HepG2 (cell line): ENCODE measurements around the gene OSGIN1. TPM values are rescaled to one million over a fixed set of nuclear protein-coding genes. Genes with fewer than 3 reads are reported as not detected.

Experiments used
- ASH2L ChIP-seq: fragments of 300-600, 200-600 bp; sonication (generic); IDR thresholded peaks from 2 replicates; pipeline ENCODE4 v1.7.0; 2017; ENCODE audit warnings: low read depth, mild to moderate bottlenecking, moderate library complexity, mixed read lengths, low read length; ENCODE audit not compliant: insufficient read length
- DDIT3 ChIP-seq: sonication (generic); formaldehyde crosslinking; IDR thresholded peaks from 2 replicates; pipeline ENCODE4 v1.4.0; 2020; ENCODE audit warnings: mild to moderate bottlenecking, missing genetic modification reagents
- EEA1 ChIP-seq: sonication (generic); formaldehyde crosslinking; IDR thresholded peaks from 2 replicates; pipeline ENCODE4 v1.5.1; 2020; ENCODE audit warnings: mild to moderate bottlenecking, missing genetic modification reagents, borderline replicate concordance
- KAT2B ChIP-seq: fragments of 150-350 bp; IDR thresholded peaks from 2 replicates; pipeline ENCODE4 v1.6.1; 2014; ENCODE audit warnings: low read depth, low read length, borderline replicate concordance
- KDM2A ChIP-seq: sonication (generic); formaldehyde crosslinking; IDR thresholded peaks from 2 replicates; pipeline ENCODE4 v1.4.0; 2020; ENCODE audit warnings: low read depth, missing genetic modification reagents, borderline replicate concordance
- RFXANK ChIP-seq: IDR thresholded peaks from 2 replicates; pipeline ENCODE4 v1.6.1; 2016
- SMAD3 ChIP-seq: sonication (generic); formaldehyde crosslinking; IDR thresholded peaks from 2 replicates; pipeline ENCODE4 v1.4.0; 2020; ENCODE audit warnings: missing genetic modification reagents
- SRF ChIP-seq: IDR thresholded peaks from 2 replicates; pipeline ENCODE4 v1.6.1; 2011; ENCODE audit warnings: mild to moderate bottlenecking, low read depth, low read length, moderate library complexity
- TOE1 ChIP-seq: sonication (generic); formaldehyde crosslinking; IDR thresholded peaks from 2 replicates; pipeline ENCODE4 v1.4.0; 2020; ENCODE audit warnings: mild to moderate bottlenecking, missing genetic modification reagents
- ZFP36 ChIP-seq: fragments of 150-350 bp; IDR thresholded peaks from 2 replicates; pipeline ENCODE4 v1.6.1; 2018; ENCODE audit warnings: borderline replicate concordance, low read length, low read depth; ENCODE audit not compliant: partially characterized antibody
- ZFY ChIP-seq: sonication (generic); formaldehyde crosslinking; IDR thresholded peaks from 2 replicates; pipeline ENCODE4 v1.4.0; 2020; ENCODE audit warnings: missing genetic modification reagents
- ZKSCAN1 ChIP-seq: fragments of 150-350 bp; IDR thresholded peaks from 2 replicates; pipeline ENCODE4 v1.6.1; 2014; ENCODE audit warnings: low read length
- ZNF225 ChIP-seq: sonication (generic); formaldehyde crosslinking; IDR thresholded peaks from 2 replicates; pipeline ENCODE4 v1.4.0; 2020; ENCODE audit warnings: mild to moderate bottlenecking, missing genetic modification reagents
- ZNF574 ChIP-seq: sonication (generic); formaldehyde crosslinking; IDR thresholded peaks from 2 replicates; pipeline ENCODE4 v1.4.0; 2020; ENCODE audit warnings: missing genetic modification reagents
- ZNF598 ChIP-seq: sonication (generic); formaldehyde crosslinking; IDR thresholded peaks from 2 replicates; pipeline ENCODE4 v1.5.1; 2020; ENCODE audit warnings: mild to moderate bottlenecking, missing genetic modification reagents, borderline replicate concordance
- ZNF644 ChIP-seq: IDR thresholded peaks from 2 replicates; pipeline ENCODE4 v1.6.1; 2016; ENCODE audit warnings: low read depth
- ZNF670 ChIP-seq: sonication (generic); formaldehyde crosslinking; IDR thresholded peaks from 2 replicates; pipeline ENCODE4 v1.8.0; 2022; ENCODE audit warnings: mild to moderate bottlenecking, missing genetic modification reagents, borderline replicate concordance
- ZNF773 ChIP-seq: sonication (generic); formaldehyde crosslinking; IDR thresholded peaks from 2 replicates; pipeline ENCODE4 v1.4.0; 2020; ENCODE audit warnings: missing genetic modification reagents, borderline replicate concordance
- ZSCAN20 ChIP-seq: sonication (generic); formaldehyde crosslinking; IDR thresholded peaks from 2 replicates; pipeline ENCODE4 v1.4.0; 2020; ENCODE audit warnings: missing genetic modification reagents, mild to moderate bottlenecking, borderline replicate concordance
- polyA plus RNA-seq, 8 experiments: library from polyadenylated mRNA; depleted of rRNA in 3 of 8; stranded (reverse) in 7 of 8; unstranded in 1 of 8; fragments of >200 nt; fragmentation: Illumina TruSeq in 4 of 8; extraction: Trizol in 4 of 8; gene quantifications; 2 replicates each; pipeline versions ENCODE4 v1.2.1 to v1.2.3, GENCODE V29; 2011 to 2016; ENCODE audit warnings: low read depth in 4 of 8, missing spikeins in 1 of 8, mixed read lengths in 1 of 8; ENCODE audit not compliant: insufficient read depth in 1 of 8
- total RNA-seq, 5 experiments: library from RNA; depleted of rRNA; stranded (reverse); fragments of >200 nt; fragmentation: Illumina TruSeq; extraction: Trizol; gene quantifications; 2 replicates each; pipeline ENCODE4 v1.2.3, GENCODE V29; 2016; ENCODE audit warnings: low read depth in 1 of 5
- TF ChIP-seq, protein P1 (sequence below): sonication (generic); formaldehyde crosslinking; conservative IDR thresholded peaks from 2 replicates; pipeline ENCODE4 v1.8.0; 2022; ENCODE audit warnings: mild to moderate bottlenecking, moderate library complexity, missing genetic modification reagents
- TF ChIP-seq, protein P2 (sequence below): sonication (generic); formaldehyde crosslinking; IDR thresholded peaks from 2 replicates; pipeline ENCODE4 v1.4.0; 2020; ENCODE audit warnings: missing genetic modification reagents
- TF ChIP-seq, protein P3 (sequence below): sonication (generic); formaldehyde crosslinking; IDR thresholded peaks from 2 replicates; pipeline ENCODE4 v1.9.0; 2021; ENCODE audit warnings: missing genetic modification reagents, mild to moderate bottlenecking, borderline replicate concordance

OSGIN1 gene
- total and polyA plus RNA-seq, 2 of the 13 experiments (the other 11 are each of a cell fraction or from before 2014, with no cell fraction given): 20.5 to 27.1 TPM

- TF ChIP-seq EEA1 (CRISPR knock-in tag) (no peak), ZFY (CRISPR knock-in tag) (no peak), ZKSCAN1 (no peak), DDIT3 (CRISPR knock-in tag) (no peak), ZNF598 (CRISPR knock-in tag) (0 out of 2 replicates have a peak, but pooled peaks have one; percentile 48), ZNF644 (0 out of 2 replicates have a peak, but pooled peaks have one; percentile 12), ZNF670 (CRISPR knock-in tag) (no peak), ZNF773 (CRISPR knock-in tag) (no peak), ZNF574 (CRISPR knock-in tag) (0 out of 2 replicates have a peak, but pooled peaks have one; percentile 33), RFXANK (CRISPR knock-in tag) (no peak), KDM2A (CRISPR knock-in tag) (peak; percentile 9; the same call in 1 of the 2 replicates), ASH2L (no peak), SRF (no peak), ZNF225 (0 out of 2 replicates have a peak, but pooled peaks have one; percentile 23), TOE1 (no peak), SMAD3 (0 out of 2 replicates have a peak, but pooled peaks have one; percentile 45), KAT2B (peak; percentile 62; the same call in 1 of the 2 replicates), ZFP36 (no peak), ZSCAN20 (CRISPR knock-in tag) (no peak)
- TF ChIP-seq, protein P1, sequence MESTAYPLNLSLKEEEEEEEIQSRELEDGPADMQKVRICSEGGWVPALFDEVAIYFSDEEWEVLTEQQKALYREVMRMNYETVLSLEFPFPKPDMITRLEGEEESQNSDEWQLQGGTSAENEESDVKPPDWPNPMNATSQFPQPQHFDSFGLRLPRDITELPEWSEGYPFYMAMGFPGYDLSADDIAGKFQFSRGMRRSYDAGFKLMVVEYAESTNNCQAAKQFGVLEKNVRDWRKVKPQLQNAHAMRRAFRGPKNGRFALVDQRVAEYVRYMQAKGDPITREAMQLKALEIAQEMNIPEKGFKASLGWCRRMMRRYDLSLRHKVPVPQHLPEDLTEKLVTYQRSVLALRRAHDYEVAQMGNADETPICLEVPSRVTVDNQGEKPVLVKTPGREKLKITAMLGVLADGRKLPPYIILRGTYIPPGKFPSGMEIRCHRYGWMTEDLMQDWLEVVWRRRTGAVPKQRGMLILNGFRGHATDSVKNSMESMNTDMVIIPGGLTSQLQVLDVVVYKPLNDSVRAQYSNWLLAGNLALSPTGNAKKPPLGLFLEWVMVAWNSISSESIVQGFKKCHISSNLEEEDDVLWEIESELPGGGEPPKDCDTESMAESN (CRISPR knock-in tag): 0 out of 2 replicates have a peak, but pooled peaks have one; percentile 48
- TF ChIP-seq, protein P2, sequence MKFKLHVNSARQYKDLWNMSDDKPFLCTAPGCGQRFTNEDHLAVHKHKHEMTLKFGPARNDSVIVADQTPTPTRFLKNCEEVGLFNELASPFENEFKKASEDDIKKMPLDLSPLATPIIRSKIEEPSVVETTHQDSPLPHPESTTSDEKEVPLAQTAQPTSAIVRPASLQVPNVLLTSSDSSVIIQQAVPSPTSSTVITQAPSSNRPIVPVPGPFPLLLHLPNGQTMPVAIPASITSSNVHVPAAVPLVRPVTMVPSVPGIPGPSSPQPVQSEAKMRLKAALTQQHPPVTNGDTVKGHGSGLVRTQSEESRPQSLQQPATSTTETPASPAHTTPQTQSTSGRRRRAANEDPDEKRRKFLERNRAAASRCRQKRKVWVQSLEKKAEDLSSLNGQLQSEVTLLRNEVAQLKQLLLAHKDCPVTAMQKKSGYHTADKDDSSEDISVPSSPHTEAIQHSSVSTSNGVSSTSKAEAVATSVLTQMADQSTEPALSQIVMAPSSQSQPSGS: peak; percentile 42; the same call in 1 of the 2 replicates
- TF ChIP-seq, protein P3, sequence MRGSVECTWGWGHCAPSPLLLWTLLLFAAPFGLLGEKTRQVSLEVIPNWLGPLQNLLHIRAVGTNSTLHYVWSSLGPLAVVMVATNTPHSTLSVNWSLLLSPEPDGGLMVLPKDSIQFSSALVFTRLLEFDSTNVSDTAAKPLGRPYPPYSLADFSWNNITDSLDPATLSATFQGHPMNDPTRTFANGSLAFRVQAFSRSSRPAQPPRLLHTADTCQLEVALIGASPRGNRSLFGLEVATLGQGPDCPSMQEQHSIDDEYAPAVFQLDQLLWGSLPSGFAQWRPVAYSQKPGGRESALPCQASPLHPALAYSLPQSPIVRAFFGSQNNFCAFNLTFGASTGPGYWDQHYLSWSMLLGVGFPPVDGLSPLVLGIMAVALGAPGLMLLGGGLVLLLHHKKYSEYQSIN (CRISPR knock-in tag): no peak
These were observed 6.1 kb upstream of the OSGIN1 start (continued) for GRCh38 chr16:83946781-83947566.
